Stomach (tissue), 4 donors: ENCODE data around the gene SAFB.

ENCODE experiments used
- CTCF ChIP-seq, 7 experiments: fragments of 450-650 bp in 4 of 7; fragments of 200-600 bp in 3 of 7; sonication (generic) in 3 of 7; IDR thresholded peaks; one replicate each; pipeline ENCODE4 v1.5.1; 2016 to 2019; ENCODE audit warnings: antibody characterized with exemption in 7 of 7, control low read depth in 2 of 7, mild to moderate bottlenecking in 1 of 7
- POLR2A ChIP-seq, 4 donors: fragments of 450-650 bp; IDR thresholded peaks; one replicate each; pipeline ENCODE4 v1.6.1; 2016; ENCODE audit warnings: antibody characterized with exemption in 4 of 4, control low read depth in 2 of 4, mild to moderate bottlenecking in 1 of 4, moderate library complexity in 1 of 4

GRCh38 chr19:5706876-5707573 is 84.1 kb downstream of the SAFB start:
- TF ChIP-seq CTCF (IDR thresholded peaks at IDR 0.05) (no peak), POLR2A (IDR thresholded peaks at IDR 0.05) (no peak)
